ENCODE results near the gene GSTM1. TPM values are rescaled to one million over a fixed set of nuclear protein-coding genes. Genes with fewer than 3 reads are reported as not detected.

The GSTM1 gene
- total and polyA plus RNA-seq, 2 donors (not counting 3 experiments of a cell fraction or from before 2014, with no cell fraction given) = 35.5 TPM; not detected in 1

DNA sequence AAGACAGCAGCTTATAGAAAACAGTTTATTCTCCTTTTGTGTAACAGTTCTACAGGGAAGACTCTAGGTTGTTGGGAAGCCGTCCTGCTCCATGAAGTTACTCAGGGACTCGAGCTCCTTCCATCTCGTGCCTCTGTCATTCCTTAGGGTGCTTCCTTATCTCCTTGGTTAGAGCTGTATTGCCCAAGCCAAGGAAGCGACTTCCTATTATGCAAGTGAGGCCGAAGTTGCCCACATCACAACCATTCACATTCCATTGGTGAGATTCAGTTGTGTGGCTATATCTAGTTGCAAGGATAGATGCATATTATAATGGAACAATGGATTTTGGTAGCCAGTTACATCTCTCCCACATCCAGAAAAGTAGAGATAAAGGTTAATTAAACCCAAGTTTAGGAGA is 33.4 kb downstream of the GSTM1 start:
- no peaks in the 10 kb centered on the region for H3K79me2 ChIP-seq (ENCODE audit: control insufficient read depth, insufficient read depth, low read length)
- ChIA-PET CTCF (interaction anchor here (1.8 kb wide), 1 partner anchor 53 kb away, joined by 5 read pairs; no protein-coding TSS in a partner anchor), POLR2A (no interaction called here)
- H3K4me2 ChIP-seq (ENCODE audit: insufficient read depth, low read length) = no peak overlapping the region
- TF ChIP-seq MYC (IDR thresholded peaks at IDR 0.05; ENCODE audit: low read depth, low read length) (no peak), CTCF (IDR thresholded peaks at IDR 0.05; ENCODE audit: extremely low read depth in 1 of 2, insufficient read depth in 1 of 2, low read depth in 1 of 2, low read length in 2 of 2) (no peak), POLR2A (IDR thresholded peaks at IDR 0.05; ENCODE audit: low read depth, low read length) (no peak), EZH2 (IDR thresholded peaks at IDR 0.05; ENCODE audit: borderline replicate concordance, low read depth, low read length, severe bottlenecking) (no peak), FOS (IDR thresholded peaks at IDR 0.05; ENCODE audit: borderline replicate concordance, insufficient read depth, low read length) (no peak)
- no TSS peak for BruUV-seq (replicated peaks)
- no peak overlapping the region for H3K27ac ChIP-seq (ENCODE audit: insufficient read depth, low read depth, low read length)
- H3K36me3 ChIP-seq (ENCODE audit: control insufficient read depth in 2 of 2, extremely low read depth in 1 of 2, insufficient read depth in 2 of 2, low read length in 2 of 2) = no peaks in the 10 kb centered on the region
- peaks cover 8% of the 10 kb centered on the region for H3K4me1 ChIP-seq (ENCODE audit: control insufficient read depth, extremely low read depth, insufficient read depth, low read length)
- dilution Hi-C loops (cut with MboI; ENCODE audit: extremely low pct_ligation_motif_present, low sequenced_read_pairs) = no loop called here
- H4K20me1 ChIP-seq (replicated peaks; ENCODE audit: control insufficient read depth, extremely low read depth, insufficient read depth, low read length) = no peaks in the 10 kb centered on the region
- no peaks in the 10 kb centered on the region for H3K9me3 ChIP-seq (replicated peaks; ENCODE audit: control insufficient read depth, insufficient read depth, low read length)
- FAIRE-seq (no peak), DNase-seq (ENCODE audit: low read depth, low spot score) (no peak)
- no peak overlapping the region for H3K9ac ChIP-seq (replicated peaks; ENCODE audit: extremely low read depth, insufficient read depth, low read length)
- intact Hi-C loops (cut with micrococcal nuclease) = no loop called here
- H3K9me1 ChIP-seq (replicated peaks; ENCODE audit: control insufficient read depth, extremely low read depth, insufficient read depth, low read length) = no peaks in the 10 kb centered on the region
- H3K4me3 ChIP-seq (replicated peaks in 1 of 3; ENCODE audit: insufficient read depth in 1 of 3, low read depth in 1 of 3, low read length in 3 of 3) = no peak overlapping the region
- peaks cover 2 to 5% of the 10 kb centered on the region in 2 experiments for H3K27me3 ChIP-seq (ENCODE audit: control insufficient read depth in 2 of 2, insufficient read depth in 2 of 2, low read length in 2 of 2)
- H2AFZ ChIP-seq (ENCODE audit: low read depth, low read length) = no peak overlapping the region

DNA sequence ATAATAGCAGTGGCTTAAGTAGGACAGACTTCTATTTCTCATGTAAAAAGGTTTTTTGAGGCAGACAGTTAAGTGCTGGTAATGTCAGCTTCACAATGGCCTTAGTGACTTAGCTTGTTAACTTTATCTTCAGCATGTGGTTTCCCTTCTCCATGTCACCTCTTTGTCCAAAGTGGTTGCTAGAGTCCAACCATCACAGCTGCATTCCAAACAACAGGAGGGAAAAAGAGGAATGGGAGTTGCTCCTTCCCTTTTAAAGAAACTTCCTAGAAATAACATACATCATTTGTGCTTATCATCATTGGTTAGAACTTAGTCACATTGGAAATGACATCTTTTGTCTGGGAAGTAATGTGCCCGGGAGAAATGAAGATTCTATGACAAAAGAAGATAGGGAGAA is 34.4 kb downstream of the GSTM1 start:
- Histone ChIP-seq H3K27ac (ENCODE audit: insufficient read depth, low read depth, low read length) (no peak overlapping the region), H3K79me2 (ENCODE audit: control insufficient read depth, insufficient read depth, low read length) (no peaks in the 10 kb centered on the region), H3K9me1 (replicated peaks; ENCODE audit: control insufficient read depth, extremely low read depth, insufficient read depth, low read length) (no peaks in the 10 kb centered on the region), H3K4me2 (ENCODE audit: insufficient read depth, low read length) (no peak overlapping the region), H3K27me3 (ENCODE audit: control insufficient read depth in 2 of 2, insufficient read depth in 2 of 2, low read length in 2 of 2) (peaks cover 5% of the 10 kb centered on the region in 2 experiments), H4K20me1 (replicated peaks; ENCODE audit: control insufficient read depth, extremely low read depth, insufficient read depth, low read length) (no peaks in the 10 kb centered on the region), H2AFZ (ENCODE audit: low read depth, low read length) (no peak overlapping the region), H3K4me1 (ENCODE audit: control insufficient read depth, extremely low read depth, insufficient read depth, low read length) (peaks cover 8% of the 10 kb centered on the region), H3K9ac (replicated peaks; ENCODE audit: extremely low read depth, insufficient read depth, low read length) (no peak overlapping the region), H3K4me3 (replicated peaks in 1 of 3; ENCODE audit: insufficient read depth in 1 of 3, low read depth in 1 of 3, low read length in 3 of 3) (no peak overlapping the region), H3K36me3 (ENCODE audit: control insufficient read depth in 2 of 2, extremely low read depth in 1 of 2, insufficient read depth in 2 of 2, low read length in 2 of 2) (no peaks in the 10 kb centered on the region), H3K9me3 (replicated peaks; ENCODE audit: control insufficient read depth, insufficient read depth, low read length) (no peaks in the 10 kb centered on the region)
- FAIRE-seq (no peak), DNase-seq (ENCODE audit: low read depth, low spot score) (no peak)
- no TSS peak for BruUV-seq (replicated peaks)
- dilution Hi-C loops (cut with MboI; ENCODE audit: extremely low pct_ligation_motif_present, low sequenced_read_pairs) = no loop called here
- intact Hi-C loops (cut with micrococcal nuclease) = no loop called here
- ChIA-PET POLR2A (no interaction called here), CTCF (interaction anchor here (1.8 kb wide), 1 partner anchor 52 kb away, joined by 5 read pairs; no protein-coding TSS in a partner anchor)
- TF ChIP-seq GATA2 (IDR thresholded peaks at IDR 0.05; ENCODE audit: insufficient read depth, insufficient read length, low read depth, low read length) (no peak), EZH2 (IDR thresholded peaks at IDR 0.05; ENCODE audit: borderline replicate concordance, low read depth, low read length, severe bottlenecking) (no peak), FOS (IDR thresholded peaks at IDR 0.05; ENCODE audit: borderline replicate concordance, insufficient read depth, low read length) (no peak), JUN (IDR thresholded peaks at IDR 0.05; ENCODE audit: borderline replicate concordance, insufficient read depth, insufficient read length, low read depth) (no peak), POLR2A (IDR thresholded peaks at IDR 0.05; ENCODE audit: low read depth, low read length) (no peak), MYC (IDR thresholded peaks at IDR 0.05; ENCODE audit: low read depth, low read length) (no peak), POLR2AphosphoS5 (IDR thresholded peaks at IDR 0.05; ENCODE audit: insufficient read depth, low read depth, low read length) (no peak), CTCF (IDR thresholded peaks at IDR 0.05; ENCODE audit: extremely low read depth in 1 of 2, insufficient read depth in 1 of 2, low read depth in 1 of 2, low read length in 2 of 2) (no peak)
- TF ChIP-seq, protein P1, sequence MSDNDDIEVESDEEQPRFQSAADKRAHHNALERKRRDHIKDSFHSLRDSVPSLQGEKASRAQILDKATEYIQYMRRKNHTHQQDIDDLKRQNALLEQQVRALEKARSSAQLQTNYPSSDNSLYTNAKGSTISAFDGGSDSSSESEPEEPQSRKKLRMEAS (IDR thresholded peaks at IDR 0.05; ENCODE audit: insufficient read depth, insufficient read length) = no peak

Measured in endothelial cell of umbilical vein (primary cell).